Mesendoderm (in vitro differentiated cells): Measurements from ENCODE around the gene TANGO6.

ENCODE experiments used
- DNase-seq: peaks from one replicate; pipeline ENCODE4 v3.0.0; 2013
- H2AK5ac ChIP-seq: 2 replicates; pipeline ENCODE4 v1.6.1; 2013; ENCODE audit warnings: low read length, inconsistent platforms
- H2BK120ac ChIP-seq: 2 replicates; pipeline ENCODE4 v1.6.1; 2013; ENCODE audit warnings: low read depth, mild to moderate bottlenecking, low read length, moderate library complexity, mixed read lengths
- H2BK15ac ChIP-seq: replicated peaks from 2 replicates; pipeline ENCODE4 v1.6.1; 2013; ENCODE audit warnings: low read depth, mild to moderate bottlenecking, moderate library complexity
- H2BK5ac ChIP-seq: 2 replicates; pipeline ENCODE4 v1.6.1; 2013; ENCODE audit warnings: low read length, inconsistent platforms
- H3K18ac ChIP-seq: 2 replicates; pipeline ENCODE4 v1.6.1; 2013; ENCODE audit warnings: mild to moderate bottlenecking, low read length, mixed read lengths
- H3K23ac ChIP-seq: one replicate; pipeline ENCODE4 v1.6.1; 2013; ENCODE audit warnings: low read length
- H3K27ac ChIP-seq: 2 replicates; pipeline ENCODE4 v1.5.1; 2013; ENCODE audit warnings: low read depth, mild to moderate bottlenecking, inconsistent platforms, low read length, moderate library complexity
- H3K27me3 ChIP-seq: 2 replicates; pipeline ENCODE4 v1.6.1; 2013; ENCODE audit warnings: low read length, control low read depth, mild to moderate bottlenecking, inconsistent platforms; ENCODE audit not compliant: insufficient read depth, poor library complexity
- H3K36me3 ChIP-seq: 2 replicates; pipeline ENCODE4 v1.6.1; 2013; ENCODE audit warnings: low read length, inconsistent platforms; ENCODE audit not compliant: control insufficient read depth, insufficient read depth
- H3K4ac ChIP-seq: one replicate; pipeline ENCODE4 v1.6.1; 2013; ENCODE audit warnings: low read depth, mild to moderate bottlenecking, low read length, moderate library complexity
- H3K4me1 ChIP-seq: 2 replicates; pipeline ENCODE4 v1.6.1; 2013; ENCODE audit warnings: low read depth, low read length, inconsistent platforms; ENCODE audit not compliant: control insufficient read depth
- H3K4me2 ChIP-seq: 2 replicates; pipeline ENCODE4 v1.6.1; 2013; ENCODE audit warnings: low read length
- H3K4me3 ChIP-seq: 2 replicates; pipeline ENCODE4 v1.5.1; 2013; ENCODE audit warnings: mild to moderate bottlenecking, low read length
- H3K56ac ChIP-seq: one replicate; pipeline ENCODE4 v1.6.1; 2013; ENCODE audit warnings: low read length
- H3K79me1 ChIP-seq: 2 replicates; pipeline ENCODE4 v1.6.1; 2013; ENCODE audit warnings: low read length, inconsistent platforms
- H3K79me2 ChIP-seq: 2 replicates; pipeline ENCODE4 v1.6.1; 2013; ENCODE audit warnings: mild to moderate bottlenecking, low read length; ENCODE audit not compliant: control insufficient read depth, insufficient read depth
- H3K9ac ChIP-seq: 2 replicates; pipeline ENCODE4 v1.6.1; 2013; ENCODE audit warnings: low read length, inconsistent platforms
- H4K5ac ChIP-seq: one replicate; pipeline ENCODE4 v1.6.1; 2013; ENCODE audit warnings: low read length
- H4K8ac ChIP-seq: one replicate; pipeline ENCODE4 v1.6.1; 2013; ENCODE audit warnings: low read depth, mild to moderate bottlenecking, control low read depth, low read length, moderate library complexity
- WGBS: extraction: QIAGEN DNeasy Blood & Tissue Kit; methylation state at CpG from one replicate; pipeline ENCODE4 v1.1.7; 2013; ENCODE audit warnings: low lambda C conversion rate, missing lambda C conversion rate; ENCODE audit not compliant: insufficient coverage; ENCODE audit errors: extremely low coverage; 5-methylcytosine and 5-hydroxymethylcytosine counted together

The TANGO6 gene

GRCh38 chr16:68806981-68807380 lies 36.4 kb upstream of the TANGO6 start:
- no peak overlapping the region for H4K8ac ChIP-seq
- no peak overlapping the region for H3K18ac ChIP-seq
- no peak overlapping the region for H2AK5ac ChIP-seq
- no peaks in the 10 kb centered on the region for H3K79me1 ChIP-seq
- H3K79me2 ChIP-seq = peaks cover 4% of the 10 kb centered on the region
- no peaks in the 10 kb centered on the region for H3K4me1 ChIP-seq
- no peak overlapping the region for H4K5ac ChIP-seq
- no peak overlapping the region for H2BK15ac ChIP-seq
- H2BK120ac ChIP-seq = no peak overlapping the region
- H3K4me3 ChIP-seq = no peak overlapping the region
- H3K4me2 ChIP-seq = no peak overlapping the region
- WGBS = no CpG with 5 or more reads among the region's 1 CpG
- no peak overlapping the region for H3K27ac ChIP-seq
- no peak for DNase-seq
- H3K4ac ChIP-seq = no peak overlapping the region
- H3K36me3 ChIP-seq = peaks cover 7% of the 10 kb centered on the region
- no peak overlapping the region for H3K9ac ChIP-seq
- no peak overlapping the region for H3K23ac ChIP-seq
- H2BK5ac ChIP-seq = no peak overlapping the region
- no peak overlapping the region for H3K56ac ChIP-seq
- no peaks in the 10 kb centered on the region for H3K27me3 ChIP-seq

- Histone ChIP-seq H2BK5ac (no peak overlapping the region), H3K79me2 (no peaks in the 10 kb centered on the region), H3K9ac (no peak overlapping the region), H3K4me3 (no peak overlapping the region), H3K4me1 (no peaks in the 10 kb centered on the region), H3K18ac (no peak overlapping the region), H3K79me1 (no peaks in the 10 kb centered on the region), H2BK120ac (no peak overlapping the region), H3K23ac (no peak overlapping the region), H3K36me3 (peaks cover 11% of the 10 kb centered on the region), H3K56ac (no peak overlapping the region), H3K4me2 (no peak overlapping the region), H4K5ac (no peak overlapping the region), H2AK5ac (no peak overlapping the region), H4K8ac (no peak overlapping the region), H3K27me3 (no peaks in the 10 kb centered on the region), H3K4ac (no peak overlapping the region), H2BK15ac (no peak overlapping the region), H3K27ac (no peak overlapping the region)
- DNase-seq = no peak
- no CpG with 5 or more reads among the region's 3 CpGs for WGBS
Measured at GRCh38 chr16:68814516-68814915, 28.8 kb upstream of the TANGO6 start.

GRCh38 chr16:68823401-68824135 lies 19.8 kb upstream of the TANGO6 start:
- H3K4ac ChIP-seq = no peak overlapping the region

GRCh38 chr16:68825427-68825826 lies 17.9 kb upstream of the TANGO6 start:
- Histone ChIP-seq H2BK15ac (no peak overlapping the region), H3K27ac (no peak overlapping the region), H3K79me2 (no peaks in the 10 kb centered on the region), H3K4me3 (no peak overlapping the region), H3K4me2 (no peak overlapping the region), H2AK5ac (no peak overlapping the region), H3K9ac (no peak overlapping the region), H2BK5ac (no peak overlapping the region), H4K8ac (no peak overlapping the region), H3K4ac (no peak overlapping the region), H3K36me3 (peaks cover 6% of the 10 kb centered on the region), H3K23ac (no peak overlapping the region), H3K4me1 (no peaks in the 10 kb centered on the region), H2BK120ac (no peak overlapping the region), H3K79me1 (no peaks in the 10 kb centered on the region), H3K18ac (no peak overlapping the region), H3K27me3 (no peaks in the 10 kb centered on the region), H4K5ac (no peak overlapping the region), H3K56ac (no peak overlapping the region)
- DNase-seq = peak; percentile 15

More at GRCh38 chr16:68823401-68824135, 19.8 kb upstream of the TANGO6 start:
- H3K79me1 ChIP-seq = no peaks in the 10 kb centered on the region
- no peak overlapping the region for H3K18ac ChIP-seq
- H3K4me2 ChIP-seq = no peak overlapping the region
- H4K5ac ChIP-seq = no peak overlapping the region
- peak; percentile 94 for DNase-seq
- no peaks in the 10 kb centered on the region for H3K27me3 ChIP-seq
- H3K36me3 ChIP-seq = peaks cover 8% of the 10 kb centered on the region
- no peak overlapping the region for H2AK5ac ChIP-seq
- H3K79me2 ChIP-seq = no peaks in the 10 kb centered on the region
- H3K27ac ChIP-seq = no peak overlapping the region
- no peak overlapping the region for H4K8ac ChIP-seq
- no peaks in the 10 kb centered on the region for H3K4me1 ChIP-seq
- H3K4me3 ChIP-seq = no peak overlapping the region
- no peak overlapping the region for H3K9ac ChIP-seq
- WGBS = no CpG with 5 or more reads among the region's 8 CpGs
- no peak overlapping the region for H3K23ac ChIP-seq
- H2BK15ac ChIP-seq = no peak overlapping the region
- no peak overlapping the region for H2BK120ac ChIP-seq
- no peak overlapping the region for H2BK5ac ChIP-seq
- H3K56ac ChIP-seq = no peak overlapping the region

- WGBS = no CpG with 5 or more reads among the region's 6 CpGs
- H4K5ac ChIP-seq = no peak overlapping the region
- no peak overlapping the region for H3K4me3 ChIP-seq
- no peak for DNase-seq
- no peaks in the 10 kb centered on the region for H3K27me3 ChIP-seq
- H4K8ac ChIP-seq = no peak overlapping the region
- H3K4ac ChIP-seq = no peak overlapping the region
- no peak overlapping the region for H3K23ac ChIP-seq
- H2BK15ac ChIP-seq = no peak overlapping the region
- H3K79me1 ChIP-seq = no peaks in the 10 kb centered on the region
- H3K18ac ChIP-seq = no peak overlapping the region
- H3K27ac ChIP-seq = no peak overlapping the region
- H3K56ac ChIP-seq = no peak overlapping the region
- no peaks in the 10 kb centered on the region for H3K4me1 ChIP-seq
- no peak overlapping the region for H3K4me2 ChIP-seq
- H2BK120ac ChIP-seq = no peak overlapping the region
- H2BK5ac ChIP-seq = no peak overlapping the region
- no peaks in the 10 kb centered on the region for H3K79me2 ChIP-seq
- no peak overlapping the region for H2AK5ac ChIP-seq
- no peak overlapping the region for H3K9ac ChIP-seq
- peaks cover 6% of the 10 kb centered on the region for H3K36me3 ChIP-seq
Measured at GRCh38 chr16:68826652-68827051, 16.7 kb upstream of the TANGO6 start.

- H3K4ac ChIP-seq = no peak overlapping the region
- H3K79me1 ChIP-seq = no peaks in the 10 kb centered on the region
- H3K4me1 ChIP-seq = no peaks in the 10 kb centered on the region
- H2BK15ac ChIP-seq = no peak overlapping the region
- H3K27ac ChIP-seq = no peak overlapping the region
- H4K5ac ChIP-seq = no peak overlapping the region
- H3K4me3 ChIP-seq = no peak overlapping the region
- no peaks in the 10 kb centered on the region for H3K79me2 ChIP-seq
- H3K4me2 ChIP-seq = no peak overlapping the region
- no peak overlapping the region for H3K56ac ChIP-seq
- no peak overlapping the region for H2BK120ac ChIP-seq
- no peak for DNase-seq
- no peaks in the 10 kb centered on the region for H3K27me3 ChIP-seq
- H2BK5ac ChIP-seq = no peak overlapping the region
- H4K8ac ChIP-seq = no peak overlapping the region
- H3K9ac ChIP-seq = no peak overlapping the region
- no CpG with 5 or more reads among the region's 14 CpGs for WGBS
- no peak overlapping the region for H3K23ac ChIP-seq
- H3K36me3 ChIP-seq = peaks cover 3% of the 10 kb centered on the region
- H2AK5ac ChIP-seq = no peak overlapping the region
- H3K18ac ChIP-seq = no peak overlapping the region
Measured at GRCh38 chr16:68833251-68833650, 10.1 kb upstream of the TANGO6 start.
